H1 (cell line): ENCODE measurements around the gene PAPOLG. TPM values are rescaled to one million over a fixed set of nuclear protein-coding genes. Genes with fewer than 3 reads are reported as not detected.

Experiments used
- ATF3 ChIP-seq: IDR thresholded peaks from 2 replicates; pipeline ENCODE4 v1.6.1; 2011; ENCODE audit warnings: low read depth, mild to moderate bottlenecking, low read length; ENCODE audit not compliant: insufficient read depth
- HDAC2 ChIP-seq, 2 experiments: fragments of 300-600 bp in 1 of 2; sonication (generic) in 1 of 2; IDR thresholded peaks; 2 replicates each; pipeline ENCODE4 v1.6.1; 2011 to 2012; ENCODE audit warnings: low read depth in 2 of 2, low read length in 2 of 2, mild to moderate bottlenecking in 2 of 2, moderate library complexity in 2 of 2, borderline replicate concordance in 1 of 2, inconsistent platforms in 1 of 2
- HDAC6 ChIP-seq: IDR thresholded peaks from one replicate; pipeline ENCODE4 v1.7.1; 2012; ENCODE audit warnings: low read depth, mild to moderate bottlenecking, inconsistent platforms, low read length, moderate library complexity
- KDM4A ChIP-seq: IDR thresholded peaks from one replicate; pipeline ENCODE4 v1.7.1; 2012; ENCODE audit warnings: low read depth, mild to moderate bottlenecking, moderate library complexity, low read length, inconsistent platforms; ENCODE audit not compliant: severe bottlenecking
- PHF8 ChIP-seq: fragments of 200-600 bp; sonication (generic); conservative IDR thresholded peaks from 2 replicates; pipeline ENCODE4 v1.7.1; 2012; ENCODE audit warnings: low read depth, mild to moderate bottlenecking, inconsistent platforms, low read length, moderate library complexity
- RFX5 ChIP-seq: IDR thresholded peaks from 2 replicates; pipeline ENCODE4 v1.6.1; 2011; ENCODE audit warnings: low read depth, low read length, improper control_type of control experiment, borderline replicate concordance
- SP2 ChIP-seq: IDR thresholded peaks from 2 replicates; pipeline ENCODE4 v1.6.1; 2012; ENCODE audit warnings: mild to moderate bottlenecking, low read length, inconsistent platforms
- SUZ12 ChIP-seq: fragments of 200-600 bp; sonication (generic); IDR thresholded peaks from 2 replicates; pipeline ENCODE4 v1.6.1; 2012; ENCODE audit warnings: mild to moderate bottlenecking, inconsistent platforms, low read length, moderate library complexity, mixed read lengths
- polyA plus RNA-seq, 7 experiments: library from polyadenylated mRNA; depleted of rRNA in 3 of 7; stranded (reverse) in 5 of 7; unstranded in 2 of 7; fragments of >200 nt in 5 of 7; fragments of 200-250 nt in 2 of 7; gene quantifications; 1 replicate in 5 of 7; 2 replicates in 1 of 7; 4 replicates in 1 of 7; pipeline versions ENCODE4 v1.2.1 to v1.2.3, GENCODE V29; 2011 to 2013; ENCODE audit warnings: missing spikeins in 2 of 7, mixed read lengths in 2 of 7
- total RNA-seq: library from RNA; stranded (reverse); fragmentation: NEBNext Ultra II Directional; extraction: Animal tissue kit (Norgen Biotek cat#: 25700); gene quantifications from 2 replicates; pipeline ENCODE4 v1.2.1, GENCODE V29; 2021

Gene PAPOLG
- total and polyA plus RNA-seq, 2 of the 8 experiments (the other 6 are each of a cell fraction or from before 2014, with no cell fraction given), result 6.5 to 21.5 TPM

- TF ChIP-seq ATF3, result no peak
- TF ChIP-seq RFX5, result no peak
- TF ChIP-seq SUZ12, result peak; percentile 46; the same call in 1 of the 2 replicates
- no peak for TF ChIP-seq HDAC2 (IDR thresholded peaks at IDR 0.05; ENCODE audit: borderline replicate concordance in 1 of 2, low read depth in 2 of 2, low read length in 2 of 2)
- TF ChIP-seq PHF8, result peak; percentile 36; the same call in 1 of the 2 replicates
- no peak for TF ChIP-seq HDAC6
- TF ChIP-seq KDM4A, result peak; percentile 84
- TF ChIP-seq SP2, result no peak
- TF ChIP-seq, all 59 proteins: peak for 9
Measured at GRCh38 chr2:60735496-60736250, 20.4 kb upstream of the PAPOLG start (continued).
